GM12864 (cell line): ENCODE measurements around the gene CYTH1.
"Not testable (repeated sequence)": the region's sequence is repeated elsewhere in the genome, so short reads cannot be mapped to it uniquely, and the experiment has no call there.

ENCODE experiments used
- DNase-seq: peaks from one replicate; pipeline ENCODE4 v3.0.0-alpha.2; 2011; ENCODE audit warnings: low read depth
- H3K4me3 ChIP-seq: 2 replicates; pipeline ENCODE4 v1.5.1; 2011; ENCODE audit warnings: mild to moderate bottlenecking, low read depth, low read length, control low read depth
- CTCF ChIP-seq: IDR thresholded peaks from 2 replicates; pipeline ENCODE4 v1.5.1; 2011; ENCODE audit warnings: low read depth, mild to moderate bottlenecking, moderate library complexity, low read length, control low read depth, inconsistent platforms; ENCODE audit errors: missing control alignments

Gene CYTH1

GRCh38 chr17:78763561-78763960 is 18.5 kb downstream of the CYTH1 start:
- H3K4me3 ChIP-seq, result no peak overlapping the region
- DNase-seq, result no peak
- TF ChIP-seq CTCF, result no peak

- no peak overlapping the region for H3K4me3 ChIP-seq
- TF ChIP-seq CTCF, result no peak
- no peak for DNase-seq
Measured at GRCh38 chr17:78761789-78762406, 20.2 kb downstream of the CYTH1 start.

GRCh38 chr17:78759969-78760352 is 22.1 kb downstream of the CYTH1 start:
- DNase-seq, result no peak
- H3K4me3 ChIP-seq, result no peak overlapping the region; the same call in 1 of the 2 replicates
- TF ChIP-seq CTCF, result no peak

GRCh38 chr17:78759203-78759968 is 22.7 kb downstream of the CYTH1 start:
- no peak for DNase-seq

GRCh38 chr17:78753316-78754250 is 28.5 kb downstream of the CYTH1 start:
- no peak overlapping the region for H3K4me3 ChIP-seq
- no peak for TF ChIP-seq CTCF
- no peak for DNase-seq

More at GRCh38 chr17:78759203-78759968, 22.7 kb downstream of the CYTH1 start:
- TF ChIP-seq CTCF, result no peak
- H3K4me3 ChIP-seq, result peak overlapping the region; percentile 35

- TF ChIP-seq CTCF, result no peak
- no peak for DNase-seq
- H3K4me3 ChIP-seq, result no peak overlapping the region
Measured at GRCh38 chr17:78751447-78752161, 30.5 kb downstream of the CYTH1 start.

GRCh38 chr17:78751000-78751399 is 31.1 kb downstream of the CYTH1 start:
- not testable (repeated sequence) for H3K4me3 ChIP-seq, DNase-seq
